GM12878 (cell line): ENCODE measurements around the gene PTCD1. TPM values are rescaled to one million over a fixed set of nuclear protein-coding genes. Genes with fewer than 3 reads are reported as not detected.

Experiments
- ATF7 ChIP-seq: fragments of 450-650 bp; IDR thresholded peaks from 2 replicates; pipeline ENCODE4 v1.6.1; 2016; ENCODE audit warnings: low read depth, mild to moderate bottlenecking
- CHD2 ChIP-seq: IDR thresholded peaks from 2 replicates; pipeline ENCODE4 v1.6.1; 2011; ENCODE audit warnings: low read depth, low read length, improper control_type of control experiment, borderline replicate concordance
- DPF2 ChIP-seq: fragments of 450-650 bp; IDR thresholded peaks from 2 replicates; pipeline ENCODE4 v1.6.1; 2017; ENCODE audit warnings: mild to moderate bottlenecking
- ESRRA ChIP-seq: IDR thresholded peaks from 2 replicates; pipeline ENCODE4 v1.6.1; 2012; ENCODE audit warnings: mild to moderate bottlenecking, low read length, improper control_type of control experiment
- GATAD2B ChIP-seq: fragments of 450-650 bp; conservative IDR thresholded peaks from 2 replicates; pipeline ENCODE4 v1.6.1; 2017; ENCODE audit warnings: low read depth, mild to moderate bottlenecking, moderate library complexity
- MTA3 ChIP-seq: IDR thresholded peaks from 2 replicates; pipeline ENCODE4 v1.6.1; 2012; ENCODE audit warnings: low read length, inconsistent platforms, borderline replicate concordance
- MYC ChIP-seq: IDR thresholded peaks from 2 replicates; pipeline ENCODE4 v1.6.1; 2011; ENCODE audit warnings: mild to moderate bottlenecking, low read length, moderate library complexity, inconsistent platforms; ENCODE audit not compliant: insufficient read depth, insufficient replicate concordance, insufficient read length, severe bottlenecking
- NR2C1 ChIP-seq: fragments of 450-650 bp; IDR thresholded peaks from 2 replicates; pipeline ENCODE4 v1.6.1; 2017; ENCODE audit warnings: antibody characterized with exemption, mild to moderate bottlenecking, moderate library complexity
- NRF1 ChIP-seq: conservative IDR thresholded peaks from 2 replicates; pipeline ENCODE4 v1.6.1; 2011; ENCODE audit warnings: mild to moderate bottlenecking, low read depth, low read length, improper control_type of control experiment
- PML ChIP-seq: IDR thresholded peaks from 2 replicates; pipeline ENCODE4 v1.6.1; 2012; ENCODE audit warnings: low read length, inconsistent platforms
- RAD21 ChIP-seq: IDR thresholded peaks from 2 replicates; pipeline ENCODE4 v1.6.1; 2011; ENCODE audit warnings: mild to moderate bottlenecking, low read depth, low read length, moderate library complexity; ENCODE audit not compliant: insufficient read depth
- SMARCA5 ChIP-seq: fragments of 450-650 bp; IDR thresholded peaks from 2 replicates; pipeline ENCODE4 v1.6.1; 2017; ENCODE audit warnings: mild to moderate bottlenecking
- SRF ChIP-seq, 2 experiments: IDR thresholded peaks; 2 replicates each; pipeline ENCODE4 v1.6.1; 2011; ENCODE audit warnings: low read depth in 2 of 2, low read length in 2 of 2, mild to moderate bottlenecking in 1 of 2, moderate library complexity in 1 of 2
- ZBTB40 ChIP-seq: fragments of 450-650 bp; IDR thresholded peaks from 2 replicates; pipeline ENCODE4 v1.6.1; 2016; ENCODE audit warnings: mild to moderate bottlenecking, moderate library complexity, borderline replicate concordance
- ZNF687 ChIP-seq: fragments of 450-650 bp; IDR thresholded peaks from 2 replicates; pipeline ENCODE4 v1.6.1; 2017; ENCODE audit warnings: mild to moderate bottlenecking, moderate library complexity
- polyA plus RNA-seq, 11 experiments: library from polyadenylated mRNA; depleted of rRNA in 4 of 11; unstranded in 6 of 11; stranded (reverse) in 5 of 11; fragments of >200 nt; fragmentation: Nextera tagmentation in 4 of 11; fragmentation: Illumina TruSeq in 1 of 11; extraction: Ambion mirVana in 4 of 11; extraction: Trizol in 1 of 11; gene quantifications; 1 replicate in 1 of 11; 2 replicates in 10 of 11; pipeline versions ENCODE4 v1.2.1 to v1.2.3, GENCODE V29; 2011 to 2016; ENCODE audit warnings: inconsistent platforms in 2 of 11, missing spikeins in 2 of 11, low read depth in 1 of 11
- total RNA-seq, 4 experiments: library from RNA; depleted of rRNA in 3 of 4; stranded (reverse); fragments of >200 nt in 3 of 4; fragmentation: Illumina TruSeq in 1 of 4; extraction: Trizol in 1 of 4; gene quantifications; 2 replicates each; pipeline versions ENCODE4 v1.2.1 to v1.2.3, GENCODE V29; 2013 to 2021
- TF ChIP-seq, protein P1 (sequence below): IDR thresholded peaks from 2 replicates; pipeline ENCODE4 v1.6.1; 2011; ENCODE audit warnings: low read depth, mild to moderate bottlenecking, low read length, moderate library complexity, borderline replicate concordance; ENCODE audit errors: extremely low read depth
- TF ChIP-seq, protein P2 (sequence below): fragments of 450-650 bp; IDR thresholded peaks from 2 replicates; pipeline ENCODE4 v1.6.1; 2017; ENCODE audit warnings: low read depth, mild to moderate bottlenecking, moderate library complexity
- TF ChIP-seq, protein P3 (sequence below): IDR thresholded peaks from 2 replicates; pipeline ENCODE4 v1.6.1; 2012; ENCODE audit warnings: low read length, inconsistent platforms

Gene PTCD1
- total and polyA plus RNA-seq, 10 of the 15 experiments (the other 5 are each of a cell fraction or from before 2014, with no cell fraction given): 0.26 to 9.7 (median 5.0) TPM

DNA sequence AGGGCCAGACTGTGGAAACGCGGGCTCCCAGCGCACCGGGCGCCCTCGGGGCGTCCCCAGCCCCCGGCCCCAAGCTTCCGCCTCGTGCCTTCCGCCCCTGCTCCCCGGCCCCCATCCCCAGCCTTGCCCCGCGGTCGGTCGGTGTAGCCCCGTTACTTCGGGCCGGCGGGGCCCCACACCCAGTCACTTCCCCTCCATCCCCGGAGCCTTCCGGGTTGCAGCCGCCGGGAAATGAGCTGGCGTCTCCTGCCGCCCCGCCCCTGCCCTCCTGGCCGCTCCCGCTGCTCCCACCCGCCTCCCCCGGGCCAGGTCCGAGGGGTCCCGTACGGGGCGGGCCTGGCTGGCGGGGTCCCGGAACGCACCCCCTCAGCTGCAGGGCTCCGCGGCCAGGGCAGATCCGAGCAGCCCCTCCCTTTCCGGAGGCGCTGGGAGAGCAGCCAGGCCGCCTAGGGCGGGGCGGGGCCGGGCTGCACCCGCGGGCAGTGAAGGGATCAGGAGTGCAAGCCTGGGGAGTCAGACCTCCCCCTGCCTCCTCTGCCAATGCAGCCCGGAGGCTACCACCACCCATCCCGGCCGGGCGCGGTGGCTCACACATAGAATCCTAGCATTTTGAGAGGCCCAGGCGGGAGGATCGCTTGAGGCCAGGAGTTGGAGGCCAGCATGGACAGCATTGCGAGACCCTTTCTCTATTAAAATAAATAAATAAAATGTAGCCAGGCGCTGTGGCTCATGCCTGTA is 63.4 kb downstream of the PTCD1 start (continued):
- no peak for TF ChIP-seq ZBTB40
- peak; percentile 83; the same call in 1 of the 2 replicates for TF ChIP-seq SMARCA5
- TF ChIP-seq ATF7: no peak
- no peak for TF ChIP-seq SRF (IDR thresholded peaks at IDR 0.05; ENCODE audit: low read depth in 2 of 2, low read length in 2 of 2)
- TF ChIP-seq RAD21: no peak
- peak; percentile 59 for TF ChIP-seq DPF2
- TF ChIP-seq, protein P1, sequence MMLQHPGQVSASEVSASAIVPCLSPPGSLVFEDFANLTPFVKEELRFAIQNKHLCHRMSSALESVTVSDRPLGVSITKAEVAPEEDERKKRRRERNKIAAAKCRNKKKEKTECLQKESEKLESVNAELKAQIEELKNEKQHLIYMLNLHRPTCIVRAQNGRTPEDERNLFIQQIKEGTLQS: no peak
- TF ChIP-seq ESRRA: no peak
- TF ChIP-seq PML: no peak
- TF ChIP-seq NRF1: no peak
- no peak for TF ChIP-seq NR2C1
- TF ChIP-seq GATAD2B: peak; percentile 71; the same call in 1 of the 2 replicates
- no peak for TF ChIP-seq MTA3
- TF ChIP-seq, protein P2, sequence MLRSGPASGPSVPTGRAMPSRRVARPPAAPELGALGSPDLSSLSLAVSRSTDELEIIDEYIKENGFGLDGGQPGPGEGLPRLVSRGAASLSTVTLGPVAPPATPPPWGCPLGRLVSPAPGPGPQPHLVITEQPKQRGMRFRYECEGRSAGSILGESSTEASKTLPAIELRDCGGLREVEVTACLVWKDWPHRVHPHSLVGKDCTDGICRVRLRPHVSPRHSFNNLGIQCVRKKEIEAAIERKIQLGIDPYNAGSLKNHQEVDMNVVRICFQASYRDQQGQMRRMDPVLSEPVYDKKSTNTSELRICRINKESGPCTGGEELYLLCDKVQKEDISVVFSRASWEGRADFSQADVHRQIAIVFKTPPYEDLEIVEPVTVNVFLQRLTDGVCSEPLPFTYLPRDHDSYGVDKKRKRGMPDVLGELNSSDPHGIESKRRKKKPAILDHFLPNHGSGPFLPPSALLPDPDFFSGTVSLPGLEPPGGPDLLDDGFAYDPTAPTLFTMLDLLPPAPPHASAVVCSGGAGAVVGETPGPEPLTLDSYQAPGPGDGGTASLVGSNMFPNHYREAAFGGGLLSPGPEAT: no peak
- 0 out of 2 replicates have a peak, but pooled peaks have one; percentile 10 for TF ChIP-seq CHD2
- no peak for TF ChIP-seq ZNF687
- peak; percentile 4 for TF ChIP-seq MYC
- TF ChIP-seq, protein P3, sequence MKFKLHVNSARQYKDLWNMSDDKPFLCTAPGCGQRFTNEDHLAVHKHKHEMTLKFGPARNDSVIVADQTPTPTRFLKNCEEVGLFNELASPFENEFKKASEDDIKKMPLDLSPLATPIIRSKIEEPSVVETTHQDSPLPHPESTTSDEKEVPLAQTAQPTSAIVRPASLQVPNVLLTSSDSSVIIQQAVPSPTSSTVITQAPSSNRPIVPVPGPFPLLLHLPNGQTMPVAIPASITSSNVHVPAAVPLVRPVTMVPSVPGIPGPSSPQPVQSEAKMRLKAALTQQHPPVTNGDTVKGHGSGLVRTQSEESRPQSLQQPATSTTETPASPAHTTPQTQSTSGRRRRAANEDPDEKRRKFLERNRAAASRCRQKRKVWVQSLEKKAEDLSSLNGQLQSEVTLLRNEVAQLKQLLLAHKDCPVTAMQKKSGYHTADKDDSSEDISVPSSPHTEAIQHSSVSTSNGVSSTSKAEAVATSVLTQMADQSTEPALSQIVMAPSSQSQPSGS: no peak
